ENCODE measurements around the gene TMA7B.

DNA sequence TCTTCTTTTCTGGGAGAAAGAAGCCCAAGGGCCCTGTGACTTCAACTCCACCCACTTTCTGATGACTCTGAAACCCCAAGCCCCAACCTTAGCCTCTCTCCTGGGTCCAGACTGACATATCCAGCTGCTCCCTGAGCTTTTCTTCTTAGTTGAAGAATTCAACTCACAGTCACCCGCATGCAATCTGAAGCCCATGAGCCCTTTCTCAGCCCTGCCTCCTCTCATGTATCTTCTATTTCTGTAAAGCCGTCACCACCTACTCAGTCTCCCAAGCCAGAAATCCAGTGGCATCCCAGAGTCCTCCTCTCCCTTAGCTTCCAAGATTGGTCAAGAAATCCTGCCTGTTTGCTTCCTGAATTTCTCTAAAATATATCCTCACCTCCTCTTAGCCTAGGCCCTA is 7.1 kb upstream of the TMA7B start:
- TF ChIP-seq, protein P1, sequence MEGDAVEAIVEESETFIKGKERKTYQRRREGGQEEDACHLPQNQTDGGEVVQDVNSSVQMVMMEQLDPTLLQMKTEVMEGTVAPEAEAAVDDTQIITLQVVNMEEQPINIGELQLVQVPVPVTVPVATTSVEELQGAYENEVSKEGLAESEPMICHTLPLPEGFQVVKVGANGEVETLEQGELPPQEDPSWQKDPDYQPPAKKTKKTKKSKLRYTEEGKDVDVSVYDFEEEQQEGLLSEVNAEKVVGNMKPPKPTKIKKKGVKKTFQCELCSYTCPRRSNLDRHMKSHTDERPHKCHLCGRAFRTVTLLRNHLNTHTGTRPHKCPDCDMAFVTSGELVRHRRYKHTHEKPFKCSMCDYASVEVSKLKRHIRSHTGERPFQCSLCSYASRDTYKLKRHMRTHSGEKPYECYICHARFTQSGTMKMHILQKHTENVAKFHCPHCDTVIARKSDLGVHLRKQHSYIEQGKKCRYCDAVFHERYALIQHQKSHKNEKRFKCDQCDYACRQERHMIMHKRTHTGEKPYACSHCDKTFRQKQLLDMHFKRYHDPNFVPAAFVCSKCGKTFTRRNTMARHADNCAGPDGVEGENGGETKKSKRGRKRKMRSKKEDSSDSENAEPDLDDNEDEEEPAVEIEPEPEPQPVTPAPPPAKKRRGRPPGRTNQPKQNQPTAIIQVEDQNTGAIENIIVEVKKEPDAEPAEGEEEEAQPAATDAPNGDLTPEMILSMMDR (IDR thresholded peaks at IDR 0.05), result no peak
- no peak for TF ChIP-seq POLR2A (IDR thresholded peaks at IDR 0.05)

All from esophagus squamous epithelium (tissue), 4 donors.